SK-N-SH (cell line): ENCODE data around the gene NOCT. TPM values are rescaled to one million over a fixed set of nuclear protein-coding genes. Genes with fewer than 3 reads are reported as not detected.

Source experiments
- CTCF ChIA-PET: fragments of 300-600, 350-600 bp; formaldehyde crosslinking; extraction: SDS; loops from one replicate; lab custom pipeline; 2021; lab: Yijun Ruan, JAX
- POLR2A ChIA-PET: fragments of 350-600 bp; sonication (Branson Sonifier 250); formaldehyde crosslinking; extraction: SDS; loops from one replicate; lab custom pipeline; 2020; ENCODE audit warnings: antibody characterized with exemption, inconsistent platforms; lab: Yijun Ruan, JAX
- DNase-seq: peaks from one replicate; pipeline ENCODE4 v3.0.0; 2012
- H2AFZ ChIP-seq: fragments of 200-600 bp; sonication (generic); 2 replicates; pipeline ENCODE4 v1.8.1; 2016; ENCODE audit warnings: antibody characterized with exemption, mild to moderate bottlenecking, low read depth
- H3F3A ChIP-seq: fragments of 200-600 bp; sonication (generic); replicated peaks from 2 replicates; pipeline ENCODE3; 2016; ENCODE audit warnings: antibody characterized with exemption, mild to moderate bottlenecking; ENCODE audit not compliant: insufficient read depth
- H3K27ac ChIP-seq, 2 experiments: fragments of 200-500 bp in 1 of 2; fragments of 200-600 bp in 1 of 2; sonication (Bioruptor generic) in 1 of 2; sonication (generic), shearing (Covaris generic) in 1 of 2; 2 replicates each; pipeline versions ENCODE4 v1.5.1 to v1.6.1; 2014 to 2016; ENCODE audit warnings: low read depth in 2 of 2, inconsistent platforms in 1 of 2, low read length in 1 of 2, mild to moderate bottlenecking in 1 of 2, mixed read lengths in 1 of 2
- H3K27me3 ChIP-seq: fragments of 200-600 bp; sonication (generic), shearing (Covaris generic); 2 replicates; pipeline ENCODE4 v1.6.1; 2016; ENCODE audit warnings: mixed run types; ENCODE audit not compliant: insufficient read depth
- H3K36me3 ChIP-seq, 2 experiments: fragments of 200-500 bp in 1 of 2; fragments of 200-600 bp in 1 of 2; sonication (Bioruptor generic) in 1 of 2; sonication (generic) in 1 of 2; replicated peaks in 1 of 2; 2 replicates each; pipeline versions ENCODE3 to v1.5.1; 2014 to 2016; ENCODE audit warnings: low read length in 1 of 2, mild to moderate bottlenecking in 1 of 2; ENCODE audit not compliant: insufficient read depth in 2 of 2, control insufficient read depth in 1 of 2
- H3K4me1 ChIP-seq, 2 experiments: fragments of 200-500 bp in 1 of 2; fragments of 200-600 bp in 1 of 2; sonication (Bioruptor generic) in 1 of 2; sonication (generic), shearing (Covaris generic) in 1 of 2; 2 replicates each; pipeline versions ENCODE4 v1.5.1 to v1.6.1; 2014 to 2016; ENCODE audit warnings: low read depth in 1 of 2, low read length in 1 of 2, mixed run types in 1 of 2; ENCODE audit not compliant: insufficient read depth in 2 of 2, control insufficient read depth in 1 of 2
- H3K4me2 ChIP-seq: fragments of 200-600 bp; sonication (generic), shearing (Covaris generic); 2 replicates; pipeline ENCODE4 v1.6.1; 2017; ENCODE audit warnings: mixed run types
- H3K4me3 ChIP-seq, 2 experiments: fragments of 200-500 bp in 1 of 2; fragments of 200-600 bp in 1 of 2; sonication (Bioruptor generic) in 1 of 2; sonication (generic), shearing (Covaris generic) in 1 of 2; 2 replicates each; pipeline versions ENCODE4 v1.5.1 to v1.8.1; 2014 to 2016; ENCODE audit warnings: low read depth in 2 of 2, inconsistent platforms in 1 of 2, low read length in 1 of 2, mild to moderate bottlenecking in 1 of 2, mixed read lengths in 1 of 2, moderate library complexity in 1 of 2
- H3K79me2 ChIP-seq: fragments of 200-600 bp; sonication (generic); 2 replicates; pipeline ENCODE4 v1.8.1; 2017; ENCODE audit warnings: mild to moderate bottlenecking; ENCODE audit not compliant: insufficient read depth
- H3K9ac ChIP-seq: fragments of 200-600 bp; sonication (generic); 2 replicates; pipeline ENCODE4 v1.6.1; 2017; ENCODE audit warnings: mixed run types
- H3K9me2 ChIP-seq: fragments of 200-600 bp; sonication (generic); 2 replicates; pipeline ENCODE4 v1.6.1; 2017; ENCODE audit warnings: mixed run types
- H3K9me3 ChIP-seq: fragments of 200-600 bp; sonication (generic); 2 replicates; pipeline ENCODE4 v1.6.1; 2017; ENCODE audit warnings: mixed run types, mild to moderate bottlenecking, moderate library complexity
- H4K20me1 ChIP-seq: fragments of 200-600 bp; sonication (generic); 2 replicates; pipeline ENCODE4 v1.6.1; 2017; ENCODE audit warnings: mild to moderate bottlenecking, mixed run types; ENCODE audit not compliant: insufficient read depth
- FOXJ3 ChIP-seq: sonication (generic); formaldehyde crosslinking; IDR thresholded peaks from 2 replicates; pipeline ENCODE4 v1.5.1; 2020; ENCODE audit warnings: mild to moderate bottlenecking, missing genetic modification reagents
- MXI1 ChIP-seq: IDR thresholded peaks from 2 replicates; pipeline ENCODE4 v1.6.1; 2012; ENCODE audit warnings: mild to moderate bottlenecking, low read depth, low read length, improper control_type of control experiment
- NFIC ChIP-seq: IDR thresholded peaks from 2 replicates; pipeline ENCODE4 v1.4.0; 2012; ENCODE audit warnings: borderline replicate concordance
- NRF1 ChIP-seq: IDR thresholded peaks from 2 replicates; pipeline ENCODE4 v1.6.1; 2012; ENCODE audit warnings: low read depth, mild to moderate bottlenecking, low read length
- PBX3 ChIP-seq: IDR thresholded peaks from 2 replicates; pipeline ENCODE4; 2012
- USF1 ChIP-seq: IDR thresholded peaks from 2 replicates; pipeline ENCODE4 v1.4.0; 2012; ENCODE audit warnings: low read depth, borderline replicate concordance
- USF2 ChIP-seq: fragments of 150-350 bp; IDR thresholded peaks from 2 replicates; pipeline ENCODE4 v1.6.1; 2017; ENCODE audit warnings: antibody characterized with exemption, low read length, low read depth, borderline replicate concordance
- WGBS: methylation state at CpG from one replicate; pipeline ENCODE4 v1.1.6; 2017; ENCODE audit warnings: low lambda C conversion rate; 5-methylcytosine and 5-hydroxymethylcytosine counted together
- polyA plus RNA-seq, 3 experiments: library from polyadenylated mRNA; depleted of rRNA; stranded (reverse); fragments of >200 nt; gene quantifications; 2 replicates each; pipeline ENCODE4 v1.2.3, GENCODE V29; 2012

The NOCT gene
- polyA plus RNA-seq, 1 of the 3 experiments (the other 2 are of a cell fraction), result 3.8 TPM

GRCh38 chr4:139014371-139015268 lies 961 bp upstream of the NOCT start (continued):
- no peak for TF ChIP-seq MXI1
- no peak for TF ChIP-seq NFIC
- no peak for TF ChIP-seq FOXJ3 (CRISPR knock-in tag)
- peak; percentile 18; the same call in 1 of the 2 replicates for TF ChIP-seq USF1
- TF ChIP-seq USF2, result no peak

- Histone ChIP-seq H3K27ac (peak overlapping the region; percentile 90 to 99), H3K36me3 (no peaks in the 10 kb centered on the region), H3K9me2 (no peaks in the 10 kb centered on the region), H3K9me3 (no peaks in the 10 kb centered on the region), H3K79me2 (peaks cover 52% of the 10 kb centered on the region), H3K4me1 (peaks cover 30 to 33% of the 10 kb centered on the region in 2 experiments), H3F3A (peaks cover 15% of the 10 kb centered on the region), H3K4me2 (peak overlapping the region; percentile 79), H4K20me1 (peaks cover 30% of the 10 kb centered on the region), H2AFZ (no peak overlapping the region), H3K9ac (peak overlapping the region; percentile 75), H3K27me3 (no peaks in the 10 kb centered on the region), H3K4me3 (peak overlapping the region; percentile 73 to 85)
- WGBS, result 0% methylated on average over 3 of the region's 55 CpGs
- POLR2A ChIA-PET, result interaction anchor here (0.6 kb wide), 2 partner anchors 14 to 1790 kb away, joined by 3 read pairs; no protein-coding TSS in a partner anchor
- no peak for DNase-seq
- TF ChIP-seq PBX3, result no peak
- peak; percentile 73; the same call in 1 of the 2 replicates for TF ChIP-seq MXI1
- CTCF ChIA-PET, result interaction anchor here (1.0 to 1.8 kb wide), 2 partner anchors 15 to 125 kb away, joined by 3 to 9 read pairs; no protein-coding TSS in a partner anchor
Measured at GRCh38 chr4:139015948-139016471, 429 bp downstream of the NOCT start.

- H3K27me3 ChIP-seq, result no peaks in the 10 kb centered on the region
- CTCF ChIA-PET, result interaction anchor here (3.8 kb wide), 1 partner anchor 12 kb away, joined by 61 read pairs; no protein-coding TSS in a partner anchor
- POLR2A ChIA-PET, result interaction anchor here (0.9 kb wide), 1 partner anchor 13 kb away, joined by 3 read pairs; no protein-coding TSS in a partner anchor
- peak overlapping the region; percentile 33 to 84; a peak in 2 of 4 replicates for H3K27ac ChIP-seq
- H3K4me3 ChIP-seq, result peak overlapping the region in 1 of 2 experiments; percentile 2; a peak in 1 of 4 replicates
- TF ChIP-seq PBX3, result 0 out of 2 replicates have a peak, but pooled peaks have one; percentile 9
- TF ChIP-seq NRF1, result no peak
- no peak for DNase-seq
- H3K9me3 ChIP-seq, result no peaks in the 10 kb centered on the region
- H3K4me2 ChIP-seq, result peak overlapping the region; percentile 60
- WGBS, result 38% methylated on average over 3 of the region's 3 CpGs
- no peaks in the 10 kb centered on the region for H3K9me2 ChIP-seq
- H3K9ac ChIP-seq, result no peak overlapping the region
- H3K79me2 ChIP-seq, result peaks cover 71% of the 10 kb centered on the region
- peaks cover 15% of the 10 kb centered on the region for H3F3A ChIP-seq
- peaks cover 49% of the 10 kb centered on the region for H4K20me1 ChIP-seq
- no peaks in the 10 kb centered on the region for H3K36me3 ChIP-seq
- H3K4me1 ChIP-seq, result peaks cover 30 to 33% of the 10 kb centered on the region in 2 experiments
- H2AFZ ChIP-seq, result no peak overlapping the region
Measured at GRCh38 chr4:139017861-139018260, 2.3 kb downstream of the NOCT start.
